Neuronal stem cell (in vitro differentiated cells): Measurements from ENCODE around the gene PKP2.
A peak's percentile ranks its signal among the peaks of the same experiment; 100 is the strongest.

ENCODE experiments used
- DNase-seq: peaks from one replicate; pipeline ENCODE4 v3.0.0-alpha.2; 2013; ENCODE audit warnings: low spot score
- H2AFZ ChIP-seq: one replicate; pipeline ENCODE4 v1.6.1; 2013; ENCODE audit warnings: mild to moderate bottlenecking, low read length, inconsistent platforms
- H2AK5ac ChIP-seq: 2 replicates; pipeline ENCODE4 v1.6.1; 2013; ENCODE audit warnings: low read depth, mild to moderate bottlenecking, inconsistent platforms, low read length, moderate library complexity, mixed read lengths
- H2BK120ac ChIP-seq: 2 replicates; pipeline ENCODE4 v1.6.1; 2013; ENCODE audit warnings: low read depth, mild to moderate bottlenecking, inconsistent platforms, low read length, moderate library complexity, mixed read lengths
- H2BK12ac ChIP-seq: one replicate; pipeline ENCODE4 v1.6.1; 2013; ENCODE audit warnings: low read length, inconsistent platforms
- H2BK15ac ChIP-seq: 2 replicates; pipeline ENCODE4 v1.6.1; 2013; ENCODE audit warnings: mild to moderate bottlenecking, low read length, inconsistent platforms, mixed read lengths
- H2BK5ac ChIP-seq: one replicate; pipeline ENCODE4 v1.6.1; 2013; ENCODE audit warnings: inconsistent platforms, mild to moderate bottlenecking, low read length, moderate library complexity
- H3K14ac ChIP-seq: one replicate; pipeline ENCODE4 v1.6.1; 2013; ENCODE audit warnings: low read length, inconsistent platforms
- H3K18ac ChIP-seq: 2 replicates; pipeline ENCODE4 v1.6.1; 2013; ENCODE audit warnings: low read length, inconsistent platforms
- H3K23ac ChIP-seq: 2 replicates; pipeline ENCODE4 v1.6.1; 2013; ENCODE audit warnings: low read depth, mild to moderate bottlenecking, mixed read lengths, low read length, inconsistent platforms; ENCODE audit not compliant: poor library complexity
- H3K27ac ChIP-seq: replicated peaks from 3 replicates; pipeline ENCODE4 v1.5.1; 2013; ENCODE audit warnings: low read length, inconsistent platforms
- H3K27me3 ChIP-seq, 3 experiments: 2 replicates each; pipeline ENCODE4 v1.6.1; 2013; ENCODE audit warnings: low read length in 3 of 3, mild to moderate bottlenecking in 2 of 3, inconsistent platforms in 1 of 3, low read depth in 1 of 3, mixed read lengths in 1 of 3, moderate library complexity in 1 of 3; ENCODE audit not compliant: control insufficient read depth in 3 of 3, insufficient read depth in 3 of 3
- H3K36me3 ChIP-seq, 2 donors: replicated peaks in 1 of 2; 2 replicates each; pipeline ENCODE4 v1.6.1; 2013; ENCODE audit warnings: low read length in 2 of 2; ENCODE audit not compliant: control insufficient read depth in 2 of 2, insufficient read depth in 2 of 2
- H3K4ac ChIP-seq: 2 replicates; pipeline ENCODE4 v1.6.1; 2013; ENCODE audit warnings: inconsistent platforms, mild to moderate bottlenecking, low read length, moderate library complexity
- H3K4me1 ChIP-seq, 2 donors: 1 replicate in 1 of 2; 2 replicates in 1 of 2; pipeline ENCODE4 v1.6.1; 2013; ENCODE audit warnings: low read length in 2 of 2, low read depth in 1 of 2; ENCODE audit not compliant: control insufficient read depth in 2 of 2, insufficient read depth in 1 of 2
- H3K4me2 ChIP-seq: one replicate; pipeline ENCODE4 v1.6.1; 2013; ENCODE audit warnings: mild to moderate bottlenecking, low read length, inconsistent platforms; ENCODE audit not compliant: insufficient read depth, poor library complexity, severe bottlenecking
- H3K4me3 ChIP-seq, 2 donors: 2 replicates each; pipeline ENCODE4 v1.5.1; 2013; ENCODE audit warnings: low read length in 2 of 2, mild to moderate bottlenecking in 2 of 2, inconsistent platforms in 1 of 2, moderate library complexity in 1 of 2
- H3K79me1 ChIP-seq: one replicate; pipeline ENCODE4 v1.6.1; 2013; ENCODE audit warnings: low read depth, mild to moderate bottlenecking, inconsistent platforms, low read length, moderate library complexity
- H3K9ac ChIP-seq: one replicate; pipeline ENCODE4 v1.6.1; 2013; ENCODE audit warnings: mild to moderate bottlenecking, low read depth, low read length, inconsistent platforms; ENCODE audit not compliant: poor library complexity
- H3K9me3 ChIP-seq, 2 donors: replicated peaks in 1 of 2; 2 replicates each; pipeline versions ENCODE3 to v1.6.1; 2013; ENCODE audit warnings: low read length in 2 of 2, mild to moderate bottlenecking in 2 of 2, inconsistent platforms in 1 of 2, low read depth in 1 of 2, mixed read lengths in 1 of 2, moderate library complexity in 1 of 2; ENCODE audit not compliant: control insufficient read depth in 2 of 2, insufficient read depth in 1 of 2
- H4K8ac ChIP-seq: one replicate; pipeline ENCODE4 v1.6.1; 2013; ENCODE audit warnings: low read depth, mild to moderate bottlenecking, inconsistent platforms, low read length, moderate library complexity
- H4K91ac ChIP-seq: one replicate; pipeline ENCODE4 v1.6.1; 2013; ENCODE audit warnings: low read length, low read depth, mild to moderate bottlenecking, inconsistent platforms; ENCODE audit not compliant: poor library complexity
- WGBS, 2 donors: extraction: QIAGEN DNeasy Blood & Tissue Kit; methylation state at CpG; one replicate each; pipeline ENCODE4 v1.1.7; 2013; ENCODE audit warnings: missing lambda C conversion rate in 2 of 2, mixed read lengths in 1 of 2; ENCODE audit not compliant: insufficient read length in 2 of 2, insufficient replicate concordance in 1 of 2; ENCODE audit errors: extremely low coverage in 2 of 2; 5-methylcytosine and 5-hydroxymethylcytosine counted together

PKP2 gene

DNA sequence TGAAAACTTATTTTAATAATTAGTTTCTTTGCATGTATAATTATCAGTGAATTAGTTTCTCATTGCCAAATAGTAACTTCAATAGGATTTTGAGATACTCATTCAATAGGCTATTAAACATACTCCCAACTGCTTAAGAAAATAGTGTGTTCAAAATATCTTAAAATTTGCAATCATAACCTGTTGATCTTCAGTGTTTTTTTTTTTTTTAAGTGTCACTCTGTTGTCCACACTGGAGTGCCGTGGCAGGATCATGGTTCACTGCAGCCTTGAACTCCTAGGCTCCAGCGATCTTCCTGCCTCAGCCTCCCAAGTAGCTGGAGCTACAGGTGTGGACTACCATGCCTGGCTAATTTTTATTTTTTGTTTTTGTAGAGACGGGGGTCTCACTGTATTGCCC is 139.4 kb downstream of the PKP2 start:
- peaks cover 6 to 12% of the 10 kb centered on the region in 2 donors for H3K4me1 ChIP-seq
- H3K4ac ChIP-seq: no peak overlapping the region
- no peaks in the 10 kb centered on the region for H3K9me3 ChIP-seq
- no peak overlapping the region for H4K8ac ChIP-seq
- no peak overlapping the region for H3K14ac ChIP-seq
- peaks cover 3 to 20% of the 10 kb centered on the region in 2 donors for H3K36me3 ChIP-seq
- H3K9ac ChIP-seq: no peak overlapping the region
- no peak for DNase-seq
- no peak overlapping the region for H2BK5ac ChIP-seq
- H3K4me2 ChIP-seq: no peak overlapping the region
- no peak overlapping the region for H2BK12ac ChIP-seq
- H2BK15ac ChIP-seq: no peak overlapping the region
- WGBS, 2 donors: no CpG with 5 or more reads among the region's 3 CpGs
- no peak overlapping the region for H2AK5ac ChIP-seq
- peaks cover 0 to 19% (median 0%) of the 10 kb centered on the region in 3 experiments for H3K27me3 ChIP-seq
- H3K23ac ChIP-seq: no peak overlapping the region
- H3K18ac ChIP-seq: no peak overlapping the region
- peak overlapping the region; percentile 96 for H2AFZ ChIP-seq
- H2BK120ac ChIP-seq: no peak overlapping the region
- H3K27ac ChIP-seq: no peak overlapping the region
- no peak overlapping the region for H3K4me3 ChIP-seq
- no peak overlapping the region for H4K91ac ChIP-seq
- peaks cover 5% of the 10 kb centered on the region for H3K79me1 ChIP-seq

- Histone ChIP-seq H4K91ac (no peak overlapping the region), H2BK12ac (no peak overlapping the region), H2BK5ac (no peak overlapping the region), H3K14ac (no peak overlapping the region), H2AK5ac (no peak overlapping the region), H3K18ac (no peak overlapping the region), H3K4me3 (peak overlapping the region in 1 of 2 donors; percentile 88), H3K27ac (peak overlapping the region; percentile 47), H3K9ac (no peak overlapping the region), H3K4me1 (peaks cover 6 to 12% of the 10 kb centered on the region in 2 donors), H2BK120ac (no peak overlapping the region), H3K36me3 (peaks cover 7 to 26% of the 10 kb centered on the region in 2 donors), H3K9me3 (no peaks in the 10 kb centered on the region), H3K4ac (no peak overlapping the region), H3K27me3 (peaks cover 0 to 13% (median 0%) of the 10 kb centered on the region in 3 experiments), H3K79me1 (peaks cover 7% of the 10 kb centered on the region), H2AFZ (peak overlapping the region; percentile 96), H2BK15ac (no peak overlapping the region), H3K23ac (no peak overlapping the region), H4K8ac (no peak overlapping the region), H3K4me2 (no peak overlapping the region)
- no CpG with 5 or more reads among the region's 8 CpGs for WGBS, 2 donors
- no peak for DNase-seq
These were observed 140.0 kb downstream of the PKP2 start for GRCh38 chr12:32756476-32757066.

GRCh38 chr12:32755654-32756475 is 140.7 kb downstream of the PKP2 start, which contains the start of gene YARS2:
Gene YARS2 (minus strand): TSS chr12:32755897. CDS start chr12:32755874, 23 bp downstream.
- peak within 1 kb of the TSS; percentile 95 for H3K9ac ChIP-seq
- peak within 1 kb of the TSS; percentile 98 for H3K18ac ChIP-seq
- no peaks in the 10 kb centered on the region for H3K9me3 ChIP-seq
- H2AK5ac ChIP-seq: peak within 1 kb of the TSS; percentile 65
- peak within 1 kb of the TSS; percentile 36 for H2BK12ac ChIP-seq
- H2AFZ ChIP-seq: peak within 1 kb of the TSS; percentile 96
- peak within 1 kb of the TSS; percentile 27 for H2BK120ac ChIP-seq
- H3K27ac ChIP-seq: peak within 1 kb of the TSS; percentile 81
- H3K23ac ChIP-seq: peak within 1 kb of the TSS; percentile 38
- no peak within 1 kb of the TSS for H4K8ac ChIP-seq
- peaks cover 11 to 33% of the 10 kb centered on the region in 2 donors for H3K36me3 ChIP-seq
- H3K4me3 ChIP-seq: peak within 1 kb of the TSS; percentile 88 to 97
- H2BK5ac ChIP-seq: peak within 1 kb of the TSS; percentile 47
- DNase-seq: peak; percentile 88
- peak within 1 kb of the TSS; percentile 86 for H3K4me2 ChIP-seq
- H3K14ac ChIP-seq: peak within 1 kb of the TSS; percentile 33
- no peak within 1 kb of the TSS for H4K91ac ChIP-seq
- H2BK15ac ChIP-seq: peak within 1 kb of the TSS; percentile 64
- H3K27me3 ChIP-seq: peaks cover 0 to 8% (median 0%) of the 10 kb centered on the region in 3 experiments
- peak within 1 kb of the TSS; percentile 60 for H3K4ac ChIP-seq
- H3K4me1 ChIP-seq: peaks cover 6 to 12% of the 10 kb centered on the region in 2 donors
- peaks cover 7% of the 10 kb centered on the region for H3K79me1 ChIP-seq
- WGBS, 2 donors: no CpG with 5 or more reads among the region's 39 CpGs
